Middle frontal gyrus (tissue), 1 donor: ENCODE data around the gene MIX23.

Experiments used
- DNase-seq: peaks from one replicate; pipeline ENCODE4 v3.0.0-alpha.2; 2015; ENCODE audit warnings: low spot score; ENCODE audit errors: extremely low spot score

The MIX23 gene

GRCh38 chr3:122353215-122353614, 29.8 kb downstream of the MIX23 start:
- no peak for DNase-seq

- no peak for DNase-seq
Measured at GRCh38 chr3:122351612-122352011, 31.4 kb downstream of the MIX23 start.

GRCh38 chr3:122350814-122351418, 32.1 kb downstream of the MIX23 start:
- DNase-seq, result no peak

GRCh38 chr3:122349171-122349570, 33.9 kb downstream of the MIX23 start:
- DNase-seq, result no peak

- DNase-seq, result no peak
Measured at GRCh38 chr3:122343654-122344053, 39.4 kb downstream of the MIX23 start.

- DNase-seq, result no peak
Measured at GRCh38 chr3:122342803-122343202, 40.2 kb downstream of the MIX23 start.

- DNase-seq, result no peak
Measured at GRCh38 chr3:122332551-122332950, 50.5 kb downstream of the MIX23 start.

GRCh38 chr3:122331886-122332285, 51.1 kb downstream of the MIX23 start:
- DNase-seq, result no peak

GRCh38 chr3:122325769-122326168, 57.3 kb downstream of the MIX23 start:
- no peak for DNase-seq

GRCh38 chr3:122324871-122325323, 58.1 kb downstream of the MIX23 start, which contains the start of gene CSTA:
Gene CSTA, plus strand, starts transcription at chr3:122325248. Its CDS starts 45 bp downstream, at chr3:122325293.
- DNase-seq, result no peak

- DNase-seq, result no peak
Measured at GRCh38 chr3:122322095-122323075, 60.6 kb downstream of the MIX23 start.

- no peak for DNase-seq
Measured at GRCh38 chr3:122318620-122319019, 64.4 kb downstream of the MIX23 start.

GRCh38 chr3:122316368-122316767, 66.7 kb downstream of the MIX23 start:
- no peak for DNase-seq

- no peak for DNase-seq
Measured at GRCh38 chr3:122315619-122316018, 67.4 kb downstream of the MIX23 start.

- DNase-seq, result no peak
Measured at GRCh38 chr3:122314228-122314876, 68.7 kb downstream of the MIX23 start.

- no peak for DNase-seq
Measured at GRCh38 chr3:122313281-122313680, 69.8 kb downstream of the MIX23 start.

GRCh38 chr3:122312826-122313225, 70.2 kb downstream of the MIX23 start:
- no peak for DNase-seq

GRCh38 chr3:122310361-122310760, 72.7 kb downstream of the MIX23 start:
- no peak for DNase-seq
